ENCODE results near the gene SPATA13. TPM values are rescaled to one million over a fixed set of nuclear protein-coding genes. Genes with fewer than 3 reads are reported as not detected.

Gene SPATA13
- total RNA-seq, 1 experiment from 2014 or later: 14.1 TPM

DNA sequence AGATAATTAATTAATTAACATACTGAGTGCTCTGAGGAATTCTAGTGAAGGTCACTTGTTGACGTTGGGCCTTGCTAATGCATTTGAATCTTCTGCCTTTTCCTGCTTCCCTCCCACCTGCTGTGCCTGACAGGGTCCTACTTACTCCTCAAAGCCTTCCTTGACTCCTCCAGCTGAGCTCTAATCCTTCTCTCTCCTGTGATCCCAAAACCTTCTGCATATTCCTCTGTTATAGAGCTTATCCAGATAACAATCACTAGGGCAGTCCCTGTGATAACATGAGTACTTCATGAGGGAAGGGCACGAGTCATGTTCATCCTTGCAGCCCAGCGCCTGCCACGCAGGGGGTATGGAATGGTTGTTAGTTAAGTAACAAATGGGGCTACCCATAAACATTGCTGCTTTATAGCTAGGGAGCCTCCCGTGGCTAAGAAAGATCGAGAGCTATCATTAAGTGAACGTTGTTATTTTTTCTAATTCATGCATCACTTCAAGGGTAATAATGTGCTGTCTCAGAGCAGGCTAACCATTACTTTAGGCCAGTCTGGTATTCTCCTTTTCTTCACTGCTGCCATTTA, 19.1 kb upstream of the SPATA13 start:
- Histone ChIP-seq H4K8ac (replicated peaks; ENCODE audit: insufficient read length, low read depth, low read length) (no peak overlapping the region), H3K23me2 (ENCODE audit: insufficient read length, low read depth, low read length, poor library complexity, severe bottlenecking) (no peaks in the 10 kb centered on the region), H4K5ac (ENCODE audit: insufficient read length, low read depth, low read length) (no peak overlapping the region), H2BK20ac (ENCODE audit: low read depth, low read length, poor library complexity, severe bottlenecking) (no peak overlapping the region), H3K56ac (ENCODE audit: insufficient read length, low read depth, low read length) (no peak overlapping the region), H2BK15ac (ENCODE audit: low read depth, low read length) (no peak overlapping the region), H3K27me3 (ENCODE audit: insufficient read depth, low read length) (no peaks in the 10 kb centered on the region; the same call in 1 of the 2 replicates), H3K18ac (ENCODE audit: insufficient read length, low read depth, low read length) (no peak overlapping the region), H2BK12ac (ENCODE audit: insufficient read length, low read depth, low read length) (no peak overlapping the region), H2BK120ac (ENCODE audit: low read depth, low read length, poor library complexity, severe bottlenecking) (no peak overlapping the region), H3K23ac (ENCODE audit: insufficient read length, low read depth, low read length) (no peak overlapping the region), H4K91ac (ENCODE audit: insufficient read length, low read depth, low read length) (no peak overlapping the region), H3K27ac (ENCODE audit: insufficient read length, low read depth, low read length) (no peak overlapping the region), H3K9me3 (ENCODE audit: control insufficient read depth, low read depth, low read length) (no peaks in the 10 kb centered on the region), H3K4me2 (ENCODE audit: insufficient read depth, insufficient read length, low read length) (no peak overlapping the region), H4K20me1 (ENCODE audit: control insufficient read depth, insufficient read depth, insufficient read length) (no peaks in the 10 kb centered on the region), H3K14ac (ENCODE audit: insufficient read depth, low read length) (no peak overlapping the region), H2AFZ (ENCODE audit: low read length) (no peak overlapping the region), H2BK5ac (ENCODE audit: insufficient read length, low read length) (no peak overlapping the region), H2AK5ac (ENCODE audit: insufficient read length, low read length) (no peak overlapping the region), H3K4ac (ENCODE audit: low read depth, low read length) (no peak overlapping the region), H3K4me1 (ENCODE audit: insufficient read depth, low read length) (peaks cover 9% of the 10 kb centered on the region; the same call in 1 of the 2 replicates), H3K9ac (ENCODE audit: extremely low read depth, insufficient read length, low read length) (no peak overlapping the region), H3T11ph (ENCODE audit: low read length) (no peak overlapping the region), H3K79me2 (ENCODE audit: insufficient read depth, low read length) (no peaks in the 10 kb centered on the region), H3K79me1 (ENCODE audit: insufficient read depth, low read depth, low read length, poor library complexity, severe bottlenecking) (no peaks in the 10 kb centered on the region)
- DNase-seq: no peak
- peaks cover 31% of the 10 kb centered on the region in 2 experiments for H3K4me1 Mint-ChIP-seq
- TF ChIP-seq, protein P1, sequence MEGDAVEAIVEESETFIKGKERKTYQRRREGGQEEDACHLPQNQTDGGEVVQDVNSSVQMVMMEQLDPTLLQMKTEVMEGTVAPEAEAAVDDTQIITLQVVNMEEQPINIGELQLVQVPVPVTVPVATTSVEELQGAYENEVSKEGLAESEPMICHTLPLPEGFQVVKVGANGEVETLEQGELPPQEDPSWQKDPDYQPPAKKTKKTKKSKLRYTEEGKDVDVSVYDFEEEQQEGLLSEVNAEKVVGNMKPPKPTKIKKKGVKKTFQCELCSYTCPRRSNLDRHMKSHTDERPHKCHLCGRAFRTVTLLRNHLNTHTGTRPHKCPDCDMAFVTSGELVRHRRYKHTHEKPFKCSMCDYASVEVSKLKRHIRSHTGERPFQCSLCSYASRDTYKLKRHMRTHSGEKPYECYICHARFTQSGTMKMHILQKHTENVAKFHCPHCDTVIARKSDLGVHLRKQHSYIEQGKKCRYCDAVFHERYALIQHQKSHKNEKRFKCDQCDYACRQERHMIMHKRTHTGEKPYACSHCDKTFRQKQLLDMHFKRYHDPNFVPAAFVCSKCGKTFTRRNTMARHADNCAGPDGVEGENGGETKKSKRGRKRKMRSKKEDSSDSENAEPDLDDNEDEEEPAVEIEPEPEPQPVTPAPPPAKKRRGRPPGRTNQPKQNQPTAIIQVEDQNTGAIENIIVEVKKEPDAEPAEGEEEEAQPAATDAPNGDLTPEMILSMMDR (conservative IDR thresholded peaks at IDR 0.05): no peak
- no peak overlapping the region for H3K4me3 Mint-ChIP-seq
- H3K9me3 Mint-ChIP-seq: no peaks in the 10 kb centered on the region
- H3K36me3 Mint-ChIP-seq (ENCODE audit: insufficient read depth in 1 of 3, low read depth in 3 of 3): no peaks in the 10 kb centered on the region
- peaks cover 34% of the 10 kb centered on the region for H3K27me3 Mint-ChIP-seq (ENCODE audit: low read depth)
- H3K27ac Mint-ChIP-seq: no peak overlapping the region; a peak in 1 of 7 replicates
- WGBS (ENCODE audit: extremely low coverage, insufficient read length, low lambda C conversion rate): no CpG with 5 or more reads among the region's 7 CpGs

All from H9 (cell line).